ENCODE results near the gene LRPAP1.

The LRPAP1 gene

DNA sequence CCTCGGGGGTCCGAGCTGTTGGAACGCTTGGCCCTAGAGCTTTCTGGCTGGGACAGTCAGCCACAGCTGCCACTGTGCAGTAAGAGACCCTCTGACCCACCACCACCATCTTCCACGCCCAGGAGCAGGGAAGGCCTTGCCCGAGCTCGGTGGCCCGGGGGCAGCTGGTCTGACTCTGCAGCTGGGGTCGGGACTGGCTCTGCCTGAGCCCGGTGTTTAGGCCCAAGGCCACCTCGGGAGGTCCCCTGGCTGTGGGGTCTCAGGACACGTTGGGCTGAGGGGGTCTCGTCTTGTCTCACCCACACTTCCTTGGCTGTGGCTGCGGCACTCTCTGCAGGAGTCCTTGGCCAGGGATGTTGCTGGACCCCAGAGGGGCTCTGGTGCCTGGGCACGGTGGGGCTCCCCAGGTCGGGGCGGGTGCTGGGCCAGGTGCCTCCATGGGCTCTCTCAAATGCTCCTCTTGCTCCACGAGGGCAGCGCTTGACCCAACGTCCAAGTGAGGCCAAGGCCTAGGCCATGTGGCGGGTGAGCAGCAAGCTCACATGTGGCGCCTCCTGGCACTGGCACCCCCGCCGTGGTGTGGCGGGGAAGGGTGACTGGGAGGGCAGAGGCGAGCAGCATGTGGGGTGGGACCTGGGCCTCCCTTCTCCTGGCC, 46.2 kb downstream of the LRPAP1 start:
- no peak for ATAC-seq
- TF ChIP-seq OSR1 (CRISPR knock-in tag; IDR thresholded peaks at IDR 0.05): no peak
- TF ChIP-seq ZNF70 (CRISPR knock-in tag; IDR thresholded peaks at IDR 0.05): no peak

DNA sequence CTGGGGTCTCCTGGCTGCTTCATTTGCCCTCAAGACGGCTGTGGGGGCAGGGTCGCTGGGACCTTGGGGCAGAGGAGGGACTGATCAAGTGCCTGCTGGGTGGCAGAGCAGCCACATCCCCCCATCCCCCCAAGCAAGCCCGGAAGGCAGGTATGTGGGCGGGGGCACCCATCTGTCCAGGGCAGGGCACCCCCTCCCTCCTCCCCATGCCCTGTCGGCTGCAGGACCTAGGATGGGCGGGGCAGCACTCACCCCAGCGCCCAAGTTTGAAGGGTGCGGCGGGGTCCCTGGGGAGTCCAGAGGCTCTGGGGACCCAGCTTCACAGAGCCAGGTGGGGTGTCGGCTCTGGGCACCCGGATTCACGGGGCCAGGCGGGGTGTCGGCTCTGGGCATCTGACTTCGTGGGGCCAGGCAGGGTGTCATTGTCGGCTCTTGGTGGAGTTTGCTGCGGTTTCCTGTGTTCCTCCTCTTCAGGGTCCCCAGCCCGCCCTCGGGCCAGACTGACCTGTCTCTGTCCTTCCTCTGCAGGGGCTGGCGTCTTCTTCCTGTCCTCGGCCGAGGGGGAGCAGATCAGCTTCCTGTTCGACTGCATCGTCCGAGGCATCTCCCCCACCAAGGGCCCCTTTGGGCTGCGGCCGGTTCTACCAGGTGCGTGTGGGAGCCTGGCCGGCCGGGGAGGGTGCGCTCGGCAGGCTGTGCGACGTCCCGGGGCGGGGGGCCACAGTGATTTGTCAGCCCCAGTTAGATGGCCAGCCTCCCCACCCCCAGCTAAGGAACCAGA, 47.0 kb downstream of the LRPAP1 start:
- TF ChIP-seq ZC3H10 (CRISPR knock-in tag; IDR thresholded peaks at IDR 0.05) (no peak), CSDC2 (CRISPR knock-in tag; IDR thresholded peaks at IDR 0.05) (no peak), ISL1 (CRISPR knock-in tag; IDR thresholded peaks at IDR 0.05) (no peak), SNAI2 (CRISPR knock-in tag; IDR thresholded peaks at IDR 0.05) (no peak), BACH2 (CRISPR knock-in tag; IDR thresholded peaks at IDR 0.05; ENCODE audit: borderline replicate concordance) (no peak)
- TF ChIP-seq, protein P1, sequence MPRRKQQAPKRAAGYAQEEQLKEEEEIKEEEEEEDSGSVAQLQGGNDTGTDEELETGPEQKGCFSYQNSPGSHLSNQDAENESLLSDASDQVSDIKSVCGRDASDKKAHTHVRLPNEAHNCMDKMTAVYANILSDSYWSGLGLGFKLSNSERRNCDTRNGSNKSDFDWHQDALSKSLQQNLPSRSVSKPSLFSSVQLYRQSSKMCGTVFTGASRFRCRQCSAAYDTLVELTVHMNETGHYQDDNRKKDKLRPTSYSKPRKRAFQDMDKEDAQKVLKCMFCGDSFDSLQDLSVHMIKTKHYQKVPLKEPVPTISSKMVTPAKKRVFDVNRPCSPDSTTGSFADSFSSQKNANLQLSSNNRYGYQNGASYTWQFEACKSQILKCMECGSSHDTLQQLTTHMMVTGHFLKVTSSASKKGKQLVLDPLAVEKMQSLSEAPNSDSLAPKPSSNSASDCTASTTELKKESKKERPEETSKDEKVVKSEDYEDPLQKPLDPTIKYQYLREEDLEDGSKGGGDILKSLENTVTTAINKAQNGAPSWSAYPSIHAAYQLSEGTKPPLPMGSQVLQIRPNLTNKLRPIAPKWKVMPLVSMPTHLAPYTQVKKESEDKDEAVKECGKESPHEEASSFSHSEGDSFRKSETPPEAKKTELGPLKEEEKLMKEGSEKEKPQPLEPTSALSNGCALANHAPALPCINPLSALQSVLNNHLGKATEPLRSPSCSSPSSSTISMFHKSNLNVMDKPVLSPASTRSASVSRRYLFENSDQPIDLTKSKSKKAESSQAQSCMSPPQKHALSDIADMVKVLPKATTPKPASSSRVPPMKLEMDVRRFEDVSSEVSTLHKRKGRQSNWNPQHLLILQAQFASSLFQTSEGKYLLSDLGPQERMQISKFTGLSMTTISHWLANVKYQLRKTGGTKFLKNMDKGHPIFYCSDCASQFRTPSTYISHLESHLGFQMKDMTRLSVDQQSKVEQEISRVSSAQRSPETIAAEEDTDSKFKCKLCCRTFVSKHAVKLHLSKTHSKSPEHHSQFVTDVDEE (CRISPR knock-in tag; IDR thresholded peaks at IDR 0.05): no peak

GRCh38 chr4:3484057-3484973, 47.9 kb downstream of the LRPAP1 start:
- TF ChIP-seq, protein P1 (CRISPR knock-in tag; IDR thresholded peaks at IDR 0.05): no peak
- TF ChIP-seq, protein P2, sequence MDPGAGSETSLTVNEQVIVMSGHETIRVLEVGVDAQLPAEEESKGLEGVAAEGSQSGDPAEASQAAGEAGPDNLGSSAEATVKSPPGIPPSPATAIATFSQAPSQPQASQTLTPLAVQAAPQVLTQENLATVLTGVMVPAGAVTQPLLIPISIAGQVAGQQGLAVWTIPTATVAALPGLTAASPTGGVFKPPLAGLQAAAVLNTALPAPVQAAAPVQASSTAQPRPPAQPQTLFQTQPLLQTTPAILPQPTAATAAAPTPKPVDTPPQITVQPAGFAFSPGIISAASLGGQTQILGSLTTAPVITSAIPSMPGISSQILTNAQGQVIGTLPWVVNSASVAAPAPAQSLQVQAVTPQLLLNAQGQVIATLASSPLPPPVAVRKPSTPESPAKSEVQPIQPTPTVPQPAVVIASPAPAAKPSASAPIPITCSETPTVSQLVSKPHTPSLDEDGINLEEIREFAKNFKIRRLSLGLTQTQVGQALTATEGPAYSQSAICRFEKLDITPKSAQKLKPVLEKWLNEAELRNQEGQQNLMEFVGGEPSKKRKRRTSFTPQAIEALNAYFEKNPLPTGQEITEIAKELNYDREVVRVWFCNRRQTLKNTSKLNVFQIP (CRISPR knock-in tag; IDR thresholded peaks at IDR 0.05; ENCODE audit: borderline replicate concordance, low read depth): no peak
- TF ChIP-seq CSRNP3 (CRISPR knock-in tag; IDR thresholded peaks at IDR 0.05) (no peak), ZFP30 (CRISPR knock-in tag; IDR thresholded peaks at IDR 0.05) (no peak), GLIS3 (CRISPR knock-in tag; IDR thresholded peaks at IDR 0.05) (no peak), ZFP3 (CRISPR knock-in tag; IDR thresholded peaks at IDR 0.05) (no peak), TCF4 (CRISPR knock-in tag; IDR thresholded peaks at IDR 0.05; ENCODE audit: borderline replicate concordance) (no peak), RARB (CRISPR knock-in tag; IDR thresholded peaks at IDR 0.05) (no peak), SNAI2 (CRISPR knock-in tag; IDR thresholded peaks at IDR 0.05) (no peak), PPARA (CRISPR knock-in tag; IDR thresholded peaks at IDR 0.05; ENCODE audit: borderline replicate concordance) (no peak), ESRRG (CRISPR knock-in tag; IDR thresholded peaks at IDR 0.05) (no peak), TOX (CRISPR knock-in tag; IDR thresholded peaks at IDR 0.05; ENCODE audit: borderline replicate concordance) (no peak), ISL1 (CRISPR knock-in tag; IDR thresholded peaks at IDR 0.05) (no peak), ZC3H10 (CRISPR knock-in tag; IDR thresholded peaks at IDR 0.05) (no peak), ZNF565 (CRISPR knock-in tag; conservative IDR thresholded peaks at IDR 0.05; ENCODE audit: low read depth) (no peak), OSR1 (CRISPR knock-in tag; IDR thresholded peaks at IDR 0.05) (no peak)
- TF ChIP-seq, protein P3, sequence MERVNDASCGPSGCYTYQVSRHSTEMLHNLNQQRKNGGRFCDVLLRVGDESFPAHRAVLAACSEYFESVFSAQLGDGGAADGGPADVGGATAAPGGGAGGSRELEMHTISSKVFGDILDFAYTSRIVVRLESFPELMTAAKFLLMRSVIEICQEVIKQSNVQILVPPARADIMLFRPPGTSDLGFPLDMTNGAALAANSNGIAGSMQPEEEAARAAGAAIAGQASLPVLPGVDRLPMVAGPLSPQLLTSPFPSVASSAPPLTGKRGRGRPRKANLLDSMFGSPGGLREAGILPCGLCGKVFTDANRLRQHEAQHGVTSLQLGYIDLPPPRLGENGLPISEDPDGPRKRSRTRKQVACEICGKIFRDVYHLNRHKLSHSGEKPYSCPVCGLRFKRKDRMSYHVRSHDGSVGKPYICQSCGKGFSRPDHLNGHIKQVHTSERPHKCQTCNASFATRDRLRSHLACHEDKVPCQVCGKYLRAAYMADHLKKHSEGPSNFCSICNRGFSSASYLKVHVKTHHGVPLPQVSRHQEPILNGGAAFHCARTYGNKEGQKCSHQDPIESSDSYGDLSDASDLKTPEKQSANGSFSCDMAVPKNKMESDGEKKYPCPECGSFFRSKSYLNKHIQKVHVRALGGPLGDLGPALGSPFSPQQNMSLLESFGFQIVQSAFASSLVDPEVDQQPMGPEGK (CRISPR knock-in tag; IDR thresholded peaks at IDR 0.05; ENCODE audit: borderline replicate concordance): no peak
- TF ChIP-seq, protein P4, sequence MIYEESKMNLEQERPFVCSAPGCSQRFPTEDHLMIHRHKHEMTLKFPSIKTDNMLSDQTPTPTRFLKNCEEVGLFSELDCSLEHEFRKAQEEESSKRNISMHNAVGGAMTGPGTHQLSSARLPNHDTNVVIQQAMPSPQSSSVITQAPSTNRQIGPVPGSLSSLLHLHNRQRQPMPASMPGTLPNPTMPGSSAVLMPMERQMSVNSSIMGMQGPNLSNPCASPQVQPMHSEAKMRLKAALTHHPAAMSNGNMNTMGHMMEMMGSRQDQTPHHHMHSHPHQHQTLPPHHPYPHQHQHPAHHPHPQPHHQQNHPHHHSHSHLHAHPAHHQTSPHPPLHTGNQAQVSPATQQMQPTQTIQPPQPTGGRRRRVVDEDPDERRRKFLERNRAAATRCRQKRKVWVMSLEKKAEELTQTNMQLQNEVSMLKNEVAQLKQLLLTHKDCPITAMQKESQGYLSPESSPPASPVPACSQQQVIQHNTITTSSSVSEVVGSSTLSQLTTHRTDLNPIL (CRISPR knock-in tag; IDR thresholded peaks at IDR 0.05; ENCODE audit: low read depth): no peak
- ATAC-seq: peak; percentile 46

More for the DNA sequence above, 47.0 kb downstream of the LRPAP1 start:
- ATAC-seq: no peak
